Stimulated activated CD8-positive, alpha-beta memory T cell treated with anti-CD3 and anti-CD28 coated beads, Interleukin-4, amount 100 ng/mL, for 1 hour (primary cell): ENCODE measurements around the gene RLN3.
"Not testable (repeated sequence)": the region's sequence is repeated elsewhere in the genome, so short reads cannot be mapped to it uniquely, and the experiment has no call there.

ENCODE experiments used
- DNase-seq, 2 donors: peaks; one replicate each; pipeline ENCODE4 v3.0.0-alpha.2; 2020; ENCODE audit warnings: low read depth in 2 of 2, low spot score in 1 of 2

Gene RLN3

GRCh38 chr19:13995017-13995728 lies 32.8 kb upstream of the RLN3 start:
- no peak for DNase-seq

GRCh38 chr19:13995878-13996765 lies 31.8 kb upstream of the RLN3 start:
- no peak for DNase-seq

GRCh38 chr19:13996928-13997630 lies 30.9 kb upstream of the RLN3 start:
- DNase-seq: no peak

- no peak for DNase-seq
Observed at GRCh38 chr19:13997631-13997962, 30.4 kb upstream of the RLN3 start.

GRCh38 chr19:13998426-13998825 lies 29.5 kb upstream of the RLN3 start:
- no peak for DNase-seq

- no peak for DNase-seq
Observed at GRCh38 chr19:13999085-13999484, 28.9 kb upstream of the RLN3 start.

- DNase-seq: no peak
Observed at GRCh38 chr19:14000691-14001375, 27.1 kb upstream of the RLN3 start.

- no peak for DNase-seq
Observed at GRCh38 chr19:14002571-14003250, 25.2 kb upstream of the RLN3 start.

- no peak for DNase-seq
Observed at GRCh38 chr19:14003251-14004055, 24.5 kb upstream of the RLN3 start.

GRCh38 chr19:14004619-14005348 lies 23.2 kb upstream of the RLN3 start:
- DNase-seq: no peak

GRCh38 chr19:14005349-14006084 lies 22.4 kb upstream of the RLN3 start:
- DNase-seq: peak; percentile 90 to 92

- peak; percentile 100 for DNase-seq
Observed at GRCh38 chr19:14006085-14006765, 21.7 kb upstream of the RLN3 start, which contains the start of gene RFX1. Gene RFX1 (minus strand): TSS chr19:14006320. CDS start chr19:13993843, 12,477 bp downstream.

GRCh38 chr19:14006766-14007562 lies 21.0 kb upstream of the RLN3 start:
- no peak for DNase-seq

GRCh38 chr19:14012378-14012915 lies 15.5 kb upstream of the RLN3 start:
- DNase-seq: no peak

- no peak for DNase-seq
Observed at GRCh38 chr19:14015524-14016035, 12.4 kb upstream of the RLN3 start.

- DNase-seq: no peak
Observed at GRCh38 chr19:14019100-14019499, 8.8 kb upstream of the RLN3 start.

GRCh38 chr19:14019739-14020138 lies 8.2 kb upstream of the RLN3 start:
- DNase-seq: not testable (repeated sequence)
